Measurements from ENCODE around the gene RAB20. TPM values are rescaled to one million over a fixed set of nuclear protein-coding genes. Genes with fewer than 3 reads are reported as not detected.
A peak's percentile ranks its signal among the peaks of the same experiment; 100 is the strongest.

RAB20 gene
- total RNA-seq, 1 donor from 2014 or later = 3.8 TPM

- H3K4me1 Mint-ChIP-seq (ENCODE audit: low read depth) = peaks cover 3% of the 10 kb centered on the region
- TF ChIP-seq, protein P1, sequence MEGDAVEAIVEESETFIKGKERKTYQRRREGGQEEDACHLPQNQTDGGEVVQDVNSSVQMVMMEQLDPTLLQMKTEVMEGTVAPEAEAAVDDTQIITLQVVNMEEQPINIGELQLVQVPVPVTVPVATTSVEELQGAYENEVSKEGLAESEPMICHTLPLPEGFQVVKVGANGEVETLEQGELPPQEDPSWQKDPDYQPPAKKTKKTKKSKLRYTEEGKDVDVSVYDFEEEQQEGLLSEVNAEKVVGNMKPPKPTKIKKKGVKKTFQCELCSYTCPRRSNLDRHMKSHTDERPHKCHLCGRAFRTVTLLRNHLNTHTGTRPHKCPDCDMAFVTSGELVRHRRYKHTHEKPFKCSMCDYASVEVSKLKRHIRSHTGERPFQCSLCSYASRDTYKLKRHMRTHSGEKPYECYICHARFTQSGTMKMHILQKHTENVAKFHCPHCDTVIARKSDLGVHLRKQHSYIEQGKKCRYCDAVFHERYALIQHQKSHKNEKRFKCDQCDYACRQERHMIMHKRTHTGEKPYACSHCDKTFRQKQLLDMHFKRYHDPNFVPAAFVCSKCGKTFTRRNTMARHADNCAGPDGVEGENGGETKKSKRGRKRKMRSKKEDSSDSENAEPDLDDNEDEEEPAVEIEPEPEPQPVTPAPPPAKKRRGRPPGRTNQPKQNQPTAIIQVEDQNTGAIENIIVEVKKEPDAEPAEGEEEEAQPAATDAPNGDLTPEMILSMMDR (IDR thresholded peaks at IDR 0.05; ENCODE audit: unreplicated experiment) = no peak
- DNase-seq (ENCODE audit: low spot score, unreplicated experiment) = no peak
- no peak overlapping the region for H3K27ac Mint-ChIP-seq
- H3K9me3 Mint-ChIP-seq (ENCODE audit: low read depth) = peaks cover 5% of the 10 kb centered on the region
- no peak overlapping the region for H3K4me3 Mint-ChIP-seq (ENCODE audit: low read depth)
- H3K27me3 Mint-ChIP-seq = no peaks in the 10 kb centered on the region
- peaks cover 2% of the 10 kb centered on the region for H3K36me3 Mint-ChIP-seq (ENCODE audit: insufficient read depth)
Measured at GRCh38 chr13:110600980-110601379, 39.5 kb upstream of the RAB20 start.

DNA sequence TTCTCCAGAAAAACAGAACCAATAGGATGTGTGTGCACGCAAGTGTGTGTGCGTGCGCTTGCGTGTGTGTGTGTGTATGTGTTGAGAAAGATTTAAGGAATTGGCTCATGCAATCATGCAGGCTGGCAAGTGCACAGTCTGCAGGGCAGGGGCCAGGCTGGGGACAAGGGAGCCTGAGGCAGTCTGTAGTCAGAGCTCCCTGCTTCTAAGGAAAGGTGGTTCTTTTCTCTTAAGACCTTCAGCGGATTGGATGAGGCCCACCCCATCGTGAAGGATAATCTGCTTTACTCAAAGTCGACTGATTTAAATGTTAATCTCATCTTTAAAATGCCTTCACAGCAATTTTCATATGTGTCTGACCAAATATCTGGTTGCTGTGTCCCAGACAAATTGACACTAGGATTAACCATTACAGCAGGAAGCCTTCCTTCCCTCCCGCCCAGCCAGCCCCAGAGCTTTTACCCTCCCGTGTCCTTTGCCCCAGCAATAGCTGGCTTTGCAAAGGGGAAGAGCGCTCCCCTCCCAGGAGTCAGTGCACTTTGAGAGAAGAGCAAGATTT lies 38.8 kb upstream of the RAB20 start:
- TF ChIP-seq, protein P1 (IDR thresholded peaks at IDR 0.05; ENCODE audit: unreplicated experiment) = no peak
- peaks cover 2% of the 10 kb centered on the region for H3K36me3 Mint-ChIP-seq (ENCODE audit: insufficient read depth)

GRCh38 chr13:110597041-110597689 lies 35.6 kb upstream of the RAB20 start:
- H3K36me3 Mint-ChIP-seq (ENCODE audit: insufficient read depth) = no peaks in the 10 kb centered on the region
- no peak overlapping the region for H3K27ac Mint-ChIP-seq
- DNase-seq (ENCODE audit: low spot score, unreplicated experiment) = no peak

More for the DNA sequence above, 38.8 kb upstream of the RAB20 start:
- Mint-ChIP-seq H3K27me3 (no peaks in the 10 kb centered on the region), H3K9me3 (ENCODE audit: low read depth) (peaks cover 5% of the 10 kb centered on the region), H3K27ac (no peak overlapping the region), H3K4me3 (ENCODE audit: low read depth) (no peak overlapping the region), H3K4me1 (ENCODE audit: low read depth) (peaks cover 3% of the 10 kb centered on the region)
- DNase-seq (ENCODE audit: low spot score, unreplicated experiment) = no peak

DNA sequence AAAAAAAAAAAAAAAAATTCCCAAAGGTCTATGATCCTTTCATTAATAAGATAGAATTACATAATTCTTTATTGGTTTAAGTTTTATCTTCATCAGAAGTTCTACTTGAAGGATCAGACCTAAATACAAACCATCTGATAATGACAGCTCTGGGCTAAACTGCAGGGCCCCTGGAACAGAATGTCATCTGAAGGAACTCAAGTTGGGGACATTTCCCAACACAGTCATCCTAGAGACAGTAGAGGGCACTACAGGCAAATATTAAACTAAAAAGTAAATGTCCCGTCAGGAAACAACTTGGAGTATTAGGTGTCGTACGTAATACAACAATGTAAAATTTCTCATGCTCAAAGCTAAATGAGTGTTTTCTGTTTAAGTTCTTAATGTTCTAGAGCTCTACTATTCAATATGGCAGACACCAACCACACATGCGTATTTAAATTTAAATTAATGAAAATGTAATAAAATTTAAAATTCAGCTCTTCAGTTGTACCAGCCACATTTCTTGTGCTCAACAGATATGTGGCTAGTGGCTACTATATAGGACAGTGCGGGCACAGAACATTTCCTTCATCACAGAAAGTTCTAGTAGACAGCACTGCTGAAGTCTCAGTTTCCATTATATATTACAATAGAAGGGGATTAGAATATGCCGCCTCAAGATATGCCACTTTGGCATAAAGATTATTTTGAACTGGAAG lies 32.1 kb upstream of the RAB20 start:
- no peak overlapping the region for H3K4me3 Mint-ChIP-seq (ENCODE audit: low read depth)
- no peaks in the 10 kb centered on the region for H3K4me1 Mint-ChIP-seq (ENCODE audit: low read depth)
- DNase-seq (ENCODE audit: low spot score, unreplicated experiment) = no peak
- no peaks in the 10 kb centered on the region for H3K36me3 Mint-ChIP-seq (ENCODE audit: insufficient read depth)
- no peaks in the 10 kb centered on the region for H3K27me3 Mint-ChIP-seq
- H3K27ac Mint-ChIP-seq = no peak overlapping the region
- TF ChIP-seq, protein P1 (IDR thresholded peaks at IDR 0.05; ENCODE audit: unreplicated experiment) = peak; percentile 62
- H3K9me3 Mint-ChIP-seq (ENCODE audit: low read depth) = no peaks in the 10 kb centered on the region

More at GRCh38 chr13:110597041-110597689, 35.6 kb upstream of the RAB20 start:
- H3K9me3 Mint-ChIP-seq (ENCODE audit: low read depth) = no peaks in the 10 kb centered on the region
- H3K4me3 Mint-ChIP-seq (ENCODE audit: low read depth) = no peak overlapping the region
- peaks cover 2% of the 10 kb centered on the region for H3K4me1 Mint-ChIP-seq (ENCODE audit: low read depth)
- no peaks in the 10 kb centered on the region for H3K27me3 Mint-ChIP-seq
- TF ChIP-seq, protein P1 (IDR thresholded peaks at IDR 0.05; ENCODE audit: unreplicated experiment) = no peak

- Mint-ChIP-seq H3K9me3 (ENCODE audit: low read depth) (peaks cover 7% of the 10 kb centered on the region), H3K4me3 (ENCODE audit: low read depth) (no peak overlapping the region), H3K27me3 (no peaks in the 10 kb centered on the region), H3K27ac (no peak overlapping the region), H3K36me3 (ENCODE audit: insufficient read depth) (no peaks in the 10 kb centered on the region), H3K4me1 (ENCODE audit: low read depth) (no peaks in the 10 kb centered on the region)
- no peak for DNase-seq (ENCODE audit: low spot score, unreplicated experiment)
- TF ChIP-seq, protein P1 (IDR thresholded peaks at IDR 0.05; ENCODE audit: unreplicated experiment) = no peak
Measured at GRCh38 chr13:110592665-110593064, 31.1 kb upstream of the RAB20 start.
